Sigmoid colon (tissue), 7 donors: ENCODE data around the gene ARHGEF6. TPM values are rescaled to one million over a fixed set of nuclear protein-coding genes. Genes with fewer than 3 reads are reported as not detected.

ENCODE experiments used
- DNase-seq: peaks from one replicate; pipeline ENCODE4 v3.0.0-alpha.2; 2019
- H3K27ac ChIP-seq, 4 donors: fragments of 200-600 bp; sonication (generic); one replicate each; pipeline ENCODE4 v1.5.1; 2016 to 2019; ENCODE audit warnings: mild to moderate bottlenecking in 1 of 4
- H3K27me3 ChIP-seq, 3 donors: fragments of 200-600 bp; sonication (generic); one replicate each; pipeline ENCODE4 v1.5.1; 2019; ENCODE audit warnings: mild to moderate bottlenecking in 1 of 3
- H3K36me3 ChIP-seq, 4 donors: fragments of 200-600 bp; sonication (generic); one replicate each; pipeline ENCODE4 v1.5.1; 2016 to 2019
- H3K4me1 ChIP-seq, 4 donors: fragments of 200-600 bp; sonication (generic); one replicate each; pipeline ENCODE4 v1.5.1; 2017 to 2019
- H3K4me3 ChIP-seq, 4 donors: fragments of 200-600 bp; sonication (generic); one replicate each; pipeline ENCODE4 v1.5.1; 2017 to 2019; ENCODE audit warnings: mild to moderate bottlenecking in 2 of 4, moderate library complexity in 1 of 4
- H3K9me3 ChIP-seq, 4 donors: fragments of 200-600 bp in 3 of 4; sonication (generic) in 3 of 4; one replicate each; pipeline versions ENCODE4 v1.5.1 to v1.6.1; 2013 to 2019
- CTCF ChIP-seq, 4 experiments: fragments of 450-650 bp in 3 of 4; fragments of 200-600 bp in 1 of 4; IDR thresholded peaks; one replicate each; pipeline ENCODE4 v1.5.1; 2016 to 2019; ENCODE audit warnings: antibody characterized with exemption in 4 of 4, mild to moderate bottlenecking in 3 of 4, moderate library complexity in 2 of 4
- EP300 ChIP-seq, 4 donors: sonication (generic); formaldehyde crosslinking; IDR thresholded peaks; one replicate each; pipeline ENCODE4 v1.6.1; 2017; ENCODE audit warnings: antibody characterized with exemption in 4 of 4
- POLR2A ChIP-seq, 2 donors: fragments of 450-650 bp; IDR thresholded peaks; one replicate each; pipeline ENCODE4 v1.6.1; 2016; ENCODE audit warnings: antibody characterized with exemption in 2 of 2, mild to moderate bottlenecking in 2 of 2, moderate library complexity in 2 of 2
- POLR2AphosphoS5 ChIP-seq, 4 donors: sonication (generic); formaldehyde crosslinking; IDR thresholded peaks; one replicate each; pipeline ENCODE4 v1.6.1; 2017; ENCODE audit warnings: antibody characterized with exemption in 4 of 4
- WGBS, 2 donors: extraction: QIAGEN DNeasy Blood & Tissue Kit; methylation state at CpG; one replicate each; pipeline ENCODE4 v1.1.7; 2013; 5-methylcytosine and 5-hydroxymethylcytosine counted together
- intact Hi-C: fragments of 100-400 bp; cut with DNase I; formaldehyde crosslinking; loops from one replicate; pipeline ENCODE4 v1.15.1; 2023
- polyA plus RNA-seq, 3 donors: library from polyadenylated mRNA; stranded (reverse); fragments of 200-250 nt; gene quantifications; one replicate each; pipeline ENCODE4 v1.2.3, GENCODE V29; 2013
- total RNA-seq, 4 donors: library from RNA; depleted of rRNA; stranded (reverse); fragments of >200 nt; gene quantifications; one replicate each; pipeline ENCODE4 v1.1.0, GENCODE V29; 2016
- donor health status: healthy with polysubstance abuse.
- donor health status: Bipolar disorder and iron deficiency.
- donor health status: healthy.

The ARHGEF6 gene
- total and polyA plus RNA-seq, 7 donors, result 2.1 to 26.3 (median 16.1) TPM

GRCh38 chrX:136735601-136736000, 45.1 kb downstream of the ARHGEF6 start:
- no peak for DNase-seq
- intact Hi-C loops, result no loop called here
- H3K4me1 ChIP-seq, result no peaks in the 10 kb centered on the region
- TF ChIP-seq POLR2A (IDR thresholded peaks at IDR 0.05), result no peak
- no peaks in the 10 kb centered on the region for H3K36me3 ChIP-seq
- no peak overlapping the region for H3K4me3 ChIP-seq
- no peak overlapping the region for H3K27ac ChIP-seq
- WGBS, 2 donors, result 79 to 96% methylated on average over 1 of the region's 1 CpG
- H3K9me3 ChIP-seq, result no peaks in the 10 kb centered on the region
- H3K27me3 ChIP-seq, result no peaks in the 10 kb centered on the region

- Histone ChIP-seq H3K9me3 (no peaks in the 10 kb centered on the region), H3K4me1 (no peaks in the 10 kb centered on the region), H3K27me3 (no peaks in the 10 kb centered on the region), H3K36me3 (no peaks in the 10 kb centered on the region), H3K4me3 (no peak overlapping the region), H3K27ac (no peak overlapping the region)
- WGBS, 2 donors, result 89 to 91% methylated on average over 3 of the region's 3 CpGs
- no peak for DNase-seq
- TF ChIP-seq POLR2A (IDR thresholded peaks at IDR 0.05) (no peak), CTCF (IDR thresholded peaks at IDR 0.05) (no peak), POLR2AphosphoS5 (IDR thresholded peaks at IDR 0.05) (no peak), EP300 (IDR thresholded peaks at IDR 0.05) (no peak)
- intact Hi-C loops, result no loop called here
Observed at GRCh38 chrX:136733613-136734012, 47.1 kb downstream of the ARHGEF6 start.

GRCh38 chrX:136731798-136732197, 48.9 kb downstream of the ARHGEF6 start:
- H3K4me3 ChIP-seq, result no peak overlapping the region
- no peak overlapping the region for H3K27ac ChIP-seq
- H3K36me3 ChIP-seq, result no peaks in the 10 kb centered on the region
- DNase-seq, result no peak
- intact Hi-C loops, result no loop called here
- WGBS, 2 donors, result 89 to 90% methylated on average over 3 of the region's 3 CpGs
- H3K27me3 ChIP-seq, result no peaks in the 10 kb centered on the region
- no peaks in the 10 kb centered on the region for H3K9me3 ChIP-seq
- no peaks in the 10 kb centered on the region for H3K4me1 ChIP-seq
- TF ChIP-seq EP300 (IDR thresholded peaks at IDR 0.05), result no peak
- TF ChIP-seq POLR2A (IDR thresholded peaks at IDR 0.05), result no peak
- no peak for TF ChIP-seq POLR2AphosphoS5 (IDR thresholded peaks at IDR 0.05)
- no peak for TF ChIP-seq CTCF (IDR thresholded peaks at IDR 0.05)

- H3K36me3 ChIP-seq, result no peaks in the 10 kb centered on the region
- peak overlapping the region in 1 of 4 donors; percentile 5 for H3K27ac ChIP-seq
- WGBS, 2 donors, result 65 to 74% methylated on average over 5 of the region's 5 CpGs
- intact Hi-C loops, result no loop called here
- no peaks in the 10 kb centered on the region for H3K9me3 ChIP-seq
- no peaks in the 10 kb centered on the region for H3K4me1 ChIP-seq
- TF ChIP-seq EP300 (IDR thresholded peaks at IDR 0.05), result no peak
- no peak for TF ChIP-seq CTCF (IDR thresholded peaks at IDR 0.05)
- TF ChIP-seq POLR2A (IDR thresholded peaks at IDR 0.05), result no peak
- TF ChIP-seq POLR2AphosphoS5 (IDR thresholded peaks at IDR 0.05), result no peak
- no peak overlapping the region for H3K4me3 ChIP-seq
- no peaks in the 10 kb centered on the region for H3K27me3 ChIP-seq
- no peak for DNase-seq
Observed at GRCh38 chrX:136731207-136731782, 49.4 kb downstream of the ARHGEF6 start.

- no peak overlapping the region for H3K4me3 ChIP-seq
- no peaks in the 10 kb centered on the region for H3K36me3 ChIP-seq
- H3K4me1 ChIP-seq, result peaks cover 0 to 5% (median 0%) of the 10 kb centered on the region in 4 donors
- no peak for DNase-seq
- TF ChIP-seq POLR2AphosphoS5 (IDR thresholded peaks at IDR 0.05) (no peak), POLR2A (IDR thresholded peaks at IDR 0.05) (no peak), EP300 (IDR thresholded peaks at IDR 0.05) (no peak), CTCF (IDR thresholded peaks at IDR 0.05) (no peak)
- intact Hi-C loops, result no loop called here
- 41 to 71% methylated on average over 1 of the region's 1 CpG for WGBS, 2 donors
- H3K9me3 ChIP-seq, result no peaks in the 10 kb centered on the region
- H3K27ac ChIP-seq, result no peak overlapping the region
- H3K27me3 ChIP-seq, result no peaks in the 10 kb centered on the region
Observed at GRCh38 chrX:136728393-136728792, 52.3 kb downstream of the ARHGEF6 start.
